Retina (tissue), 1 donor: ENCODE results near the gene GSX2.
A peak's percentile ranks its signal among the peaks of the same experiment; 100 is the strongest.

Experiments used
- DNase-seq: peaks from one replicate; pipeline ENCODE4 v3.0.0-alpha.2; 2016

GSX2 gene

GRCh38 chr4:54082168-54082567, 17.8 kb upstream of the GSX2 start:
- DNase-seq, result no peak

GRCh38 chr4:54085284-54085683, 14.7 kb upstream of the GSX2 start:
- DNase-seq, result no peak

GRCh38 chr4:54089875-54090274, 10.1 kb upstream of the GSX2 start:
- DNase-seq, result no peak

GRCh38 chr4:54090404-54090803, 9.6 kb upstream of the GSX2 start:
- no peak for DNase-seq

- DNase-seq, result peak; percentile 53
Observed at GRCh38 chr4:54090804-54091623, 8.9 kb upstream of the GSX2 start.

DNA sequence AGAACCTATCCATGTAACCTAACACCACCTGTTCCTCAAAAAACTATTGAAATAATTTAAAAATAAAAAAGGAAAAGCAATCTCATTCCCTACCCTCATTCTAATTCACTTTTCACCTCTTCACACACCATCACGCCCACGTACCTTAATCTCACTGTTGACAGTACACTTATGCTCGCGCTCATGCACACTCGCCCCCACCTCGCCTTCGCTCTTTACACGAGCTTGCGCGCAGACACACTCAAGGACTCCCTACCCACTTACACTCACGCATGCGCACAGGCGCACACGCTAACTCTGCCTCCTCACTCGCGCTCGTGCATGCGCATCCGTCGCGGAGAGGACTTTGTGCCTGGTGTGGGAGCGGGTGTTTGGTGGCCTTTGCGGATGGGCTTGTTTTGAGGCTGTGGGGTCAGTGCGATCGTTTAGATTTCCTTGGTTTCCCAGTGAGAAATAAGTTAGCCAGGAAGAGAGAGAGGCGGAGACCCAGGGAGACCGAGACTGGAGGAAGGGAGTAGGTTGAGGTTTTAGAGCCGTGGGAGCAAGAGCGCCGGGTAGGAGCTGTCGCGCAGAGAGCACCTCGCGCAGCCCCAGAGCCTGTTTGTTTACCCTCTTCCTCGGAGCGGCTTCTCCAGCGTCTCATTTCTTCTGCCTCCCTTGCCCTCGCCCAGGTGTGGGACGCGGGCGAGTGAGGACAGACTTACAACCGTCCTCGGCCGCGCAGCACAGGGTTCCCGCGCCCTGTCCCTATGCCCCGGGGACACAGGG, 8.1 kb upstream of the GSX2 start:
- peak; percentile 85 for DNase-seq

DNA sequence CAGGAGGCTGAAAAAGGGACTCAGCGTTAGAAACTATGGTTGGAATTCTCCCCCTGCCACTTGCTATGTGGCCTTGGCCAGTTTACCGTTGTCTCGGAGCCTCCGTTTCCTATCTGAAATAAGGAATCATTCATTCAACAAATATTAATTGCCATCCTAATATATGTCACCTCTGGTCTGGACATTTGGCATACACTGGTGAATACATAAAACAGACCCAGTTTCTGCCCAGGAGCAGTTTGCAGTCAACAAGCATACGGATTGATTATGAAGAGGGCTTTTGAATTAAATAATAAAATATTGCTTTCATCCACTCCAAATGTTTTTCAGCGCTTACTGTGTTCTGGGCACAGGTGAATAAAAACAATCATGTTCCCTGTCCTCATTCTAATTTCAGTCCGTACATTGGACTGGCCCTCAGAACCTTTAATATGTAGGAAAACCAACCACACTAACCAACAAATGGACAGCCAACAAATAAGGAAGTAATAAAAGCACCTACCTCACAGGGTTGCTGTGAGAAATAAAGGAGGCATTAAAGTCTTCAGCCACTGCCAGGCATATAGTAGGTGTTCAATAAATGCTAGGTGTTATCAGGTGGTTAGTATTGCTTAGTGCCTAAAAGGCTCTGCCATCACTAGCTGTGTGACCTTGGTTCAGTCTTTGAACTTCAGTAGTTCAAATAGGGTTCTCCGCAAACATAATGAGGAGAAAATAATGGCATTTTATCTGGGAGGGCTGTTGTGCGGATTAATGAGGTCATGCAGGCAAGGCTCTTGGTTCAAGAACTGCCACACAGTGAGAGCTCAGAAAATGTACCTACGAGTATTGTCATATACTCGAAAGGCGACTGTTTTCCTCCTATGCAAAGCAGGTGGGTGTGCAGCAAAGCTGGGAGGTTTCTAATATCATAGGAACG, 7.3 kb upstream of the GSX2 start:
- no peak for DNase-seq

GRCh38 chr4:54093324-54094240, 6.4 kb upstream of the GSX2 start:
- DNase-seq, result peak; percentile 61

DNA sequence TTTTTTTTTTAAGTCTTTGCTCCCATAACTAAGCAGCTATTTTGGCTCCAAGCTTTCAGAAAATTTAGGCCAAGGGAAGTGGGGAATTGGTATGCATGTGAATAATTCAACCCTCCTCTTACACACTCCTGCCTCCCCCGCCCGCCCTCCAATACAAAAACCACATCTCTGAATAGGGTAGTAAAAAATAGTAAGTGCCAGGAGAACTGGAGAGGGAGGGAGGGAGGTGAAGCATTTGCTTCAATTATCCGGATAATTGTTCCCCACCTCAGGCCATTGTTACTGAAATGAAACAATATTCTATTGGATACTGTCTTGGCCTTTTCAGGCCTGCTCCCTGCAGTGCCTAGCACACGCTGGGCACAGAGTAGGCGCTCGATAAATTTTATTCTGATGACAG, 5.5 kb upstream of the GSX2 start:
- peak; percentile 16 for DNase-seq

GRCh38 chr4:54095110-54095825, 4.7 kb upstream of the GSX2 start:
- DNase-seq, result peak; percentile 52

GRCh38 chr4:54096295-54096962, 3.5 kb upstream of the GSX2 start:
- peak; percentile 28 for DNase-seq

GRCh38 chr4:54097152-54097551, 2.8 kb upstream of the GSX2 start:
- DNase-seq, result peak; percentile 7

GRCh38 chr4:54098375-54098774, 1.6 kb upstream of the GSX2 start:
- peak; percentile 29 for DNase-seq

- peak; percentile 61 for DNase-seq
Observed at GRCh38 chr4:54099287-54099747, 646 bp upstream of the GSX2 start.

- peak; percentile 47 for DNase-seq
Observed at GRCh38 chr4:54100595-54101189, 729 bp downstream of the GSX2 start.

DNA sequence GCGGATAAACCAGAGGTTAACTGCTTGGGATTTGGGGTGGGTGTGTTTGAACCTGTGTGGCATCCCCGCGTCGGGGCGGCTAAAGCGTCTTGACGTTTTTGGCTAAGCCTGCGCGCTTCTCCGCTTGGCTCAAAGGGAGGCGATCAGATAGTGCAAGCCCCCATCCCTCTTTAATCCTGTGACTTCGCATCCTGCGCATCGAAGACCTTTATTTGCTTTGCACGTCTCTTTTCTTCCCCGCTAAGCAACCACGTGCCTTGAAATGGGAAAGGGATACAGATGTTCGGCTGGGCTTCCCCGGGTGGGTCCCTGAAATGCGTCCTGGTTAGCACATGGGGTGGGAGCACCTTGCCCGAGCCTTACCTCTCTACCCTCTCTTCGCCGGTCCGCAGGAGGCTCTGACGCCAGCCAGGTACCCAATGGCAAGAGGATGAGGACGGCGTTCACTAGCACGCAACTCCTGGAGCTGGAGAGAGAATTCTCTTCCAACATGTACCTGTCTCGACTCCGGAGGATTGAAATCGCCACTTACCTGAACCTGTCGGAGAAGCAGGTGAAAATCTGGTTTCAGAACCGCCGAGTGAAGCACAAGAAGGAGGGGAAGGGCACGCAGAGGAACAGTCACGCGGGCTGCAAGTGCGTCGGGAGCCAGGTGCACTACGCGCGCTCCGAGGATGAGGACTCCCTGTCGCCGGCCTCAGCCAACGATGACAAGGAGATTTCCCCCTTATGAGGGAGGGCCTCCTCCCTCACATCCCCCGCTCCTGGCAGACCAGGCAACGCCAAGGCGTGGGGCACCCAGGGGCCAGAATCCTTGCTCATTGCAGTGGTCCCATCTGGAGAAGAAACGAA, 1.5 kb downstream of the GSX2 start:
- DNase-seq, result peak; percentile 55

DNA sequence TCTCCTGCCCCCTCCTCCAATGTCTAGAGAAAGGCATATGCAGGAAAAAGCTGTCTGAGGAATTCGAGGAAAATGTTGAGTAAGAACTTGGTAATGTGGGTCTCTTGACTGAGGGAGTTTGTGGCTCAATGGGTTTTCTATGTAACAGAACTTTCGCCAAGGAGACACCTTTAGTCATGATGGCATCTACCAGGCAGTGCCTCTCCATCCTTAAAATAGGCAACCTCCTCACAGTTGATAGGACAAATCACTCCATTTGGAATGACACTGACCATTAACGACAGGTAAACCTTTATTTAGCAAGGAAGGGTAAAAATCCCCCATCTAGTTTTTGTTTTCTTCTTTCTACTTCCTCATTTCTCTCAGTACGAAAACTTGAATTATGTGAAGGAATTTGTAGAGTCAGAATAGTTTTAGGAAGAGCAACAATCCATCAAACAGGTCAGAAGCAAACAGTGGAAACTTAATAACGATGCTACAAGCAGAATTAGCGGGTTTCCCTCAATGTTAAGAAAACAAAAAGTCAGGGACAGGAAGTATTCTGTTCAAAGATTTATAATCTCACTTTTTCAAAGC, 2.7 kb downstream of the GSX2 start:
- no peak for DNase-seq

GRCh38 chr4:54103190-54103574, 3.2 kb downstream of the GSX2 start:
- no peak for DNase-seq

DNA sequence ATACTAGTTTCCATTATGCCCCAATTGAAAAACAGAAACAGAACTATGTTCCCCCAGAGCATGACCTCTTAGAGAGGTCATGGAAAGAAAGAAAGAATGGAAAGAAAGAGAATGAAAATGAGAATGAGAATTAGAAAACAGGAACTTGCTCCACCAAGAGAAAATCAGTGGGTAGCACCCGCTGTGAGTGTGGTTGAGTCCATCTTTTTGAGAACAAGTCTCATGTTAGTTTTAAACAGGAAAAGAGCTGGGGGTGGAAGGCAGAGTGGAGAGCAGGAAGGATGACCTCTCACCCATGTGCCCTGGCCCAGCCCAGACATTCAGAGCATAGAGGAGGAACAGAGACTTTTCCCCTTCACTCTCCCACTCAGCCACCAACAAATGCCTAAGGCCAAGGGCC, 4.9 kb downstream of the GSX2 start:
- no peak for DNase-seq
